ENCODE data around the gene DDB1. TPM values are rescaled to one million over a fixed set of nuclear protein-coding genes. Genes with fewer than 3 reads are reported as not detected.
A peak's percentile ranks its signal among the peaks of the same experiment; 100 is the strongest.

Gene DDB1
- total RNA-seq, 1 donor, result 330 TPM

GRCh38 chr11:61327669-61328071 is 5.2 kb downstream of the DDB1 start:
- Histone ChIP-seq H3K9me3 (ENCODE audit: low read depth, low read length) (no peaks in the 10 kb centered on the region), H3K4me1 (ENCODE audit: insufficient read depth, low read length) (peaks cover 23% of the 10 kb centered on the region), H3K4me3 (ENCODE audit: insufficient read depth, low read length) (no peak overlapping the region), H3K36me3 (ENCODE audit: insufficient read depth, low read length) (peaks cover 68% of the 10 kb centered on the region), H2AFZ (ENCODE audit: low read length) (no peak overlapping the region), H4K20me1 (ENCODE audit: insufficient read depth, low read length) (peaks cover 46% of the 10 kb centered on the region), H3K27me3 (ENCODE audit: insufficient read depth, low read length) (no peaks in the 10 kb centered on the region), H3K27ac (ENCODE audit: low read depth, low read length) (peak overlapping the region; percentile 49), H3K79me2 (ENCODE audit: insufficient read depth, low read length) (peaks cover 84% of the 10 kb centered on the region), H3K4me2 (ENCODE audit: insufficient read depth, low read length) (peak overlapping the region; percentile 19)
- TF ChIP-seq CTCF (IDR thresholded peaks at IDR 0.05; ENCODE audit: extremely low read depth, low read depth, low read length), result no peak
- peak; percentile 71 for DNase-seq (ENCODE audit: insufficient read length, low spot score, missing footprints)

- H2AFZ ChIP-seq (ENCODE audit: low read length), result no peak overlapping the region
- no peak overlapping the region for H3K4me3 ChIP-seq (ENCODE audit: insufficient read depth, low read length)
- H3K27me3 ChIP-seq (ENCODE audit: insufficient read depth, low read length), result no peaks in the 10 kb centered on the region
- peaks cover 87% of the 10 kb centered on the region for H3K36me3 ChIP-seq (ENCODE audit: insufficient read depth, low read length)
- H3K79me2 ChIP-seq (ENCODE audit: insufficient read depth, low read length), result peaks cover 65% of the 10 kb centered on the region
- H3K9me3 ChIP-seq (ENCODE audit: low read depth, low read length), result no peaks in the 10 kb centered on the region
- peak; percentile 15 for DNase-seq (ENCODE audit: insufficient read length, low spot score, missing footprints)
- no peak overlapping the region for H3K4me2 ChIP-seq (ENCODE audit: insufficient read depth, low read length)
- H4K20me1 ChIP-seq (ENCODE audit: insufficient read depth, low read length), result peaks cover 41% of the 10 kb centered on the region
- peaks cover 11% of the 10 kb centered on the region for H3K4me1 ChIP-seq (ENCODE audit: insufficient read depth, low read length)
- no peak overlapping the region for H3K27ac ChIP-seq (ENCODE audit: low read depth, low read length)
- TF ChIP-seq CTCF (IDR thresholded peaks at IDR 0.05; ENCODE audit: extremely low read depth, low read depth, low read length), result no peak
These were observed 7.1 kb downstream of the DDB1 start for GRCh38 chr11:61325649-61326414.

GRCh38 chr11:61315260-61315659 is 17.6 kb downstream of the DDB1 start:
- Histone ChIP-seq H3K4me2 (ENCODE audit: insufficient read depth, low read length) (no peak overlapping the region), H2AFZ (ENCODE audit: low read length) (no peak overlapping the region), H3K27ac (ENCODE audit: low read depth, low read length) (no peak overlapping the region), H3K79me2 (ENCODE audit: insufficient read depth, low read length) (peaks cover 3% of the 10 kb centered on the region), H3K9me3 (ENCODE audit: low read depth, low read length) (no peaks in the 10 kb centered on the region), H3K27me3 (ENCODE audit: insufficient read depth, low read length) (no peaks in the 10 kb centered on the region), H3K4me3 (ENCODE audit: insufficient read depth, low read length) (no peak overlapping the region), H3K36me3 (ENCODE audit: insufficient read depth, low read length) (peaks cover 91% of the 10 kb centered on the region), H3K4me1 (ENCODE audit: insufficient read depth, low read length) (peaks cover 3% of the 10 kb centered on the region), H4K20me1 (ENCODE audit: insufficient read depth, low read length) (peaks cover 18% of the 10 kb centered on the region)
- DNase-seq (ENCODE audit: insufficient read length, low spot score, missing footprints), result no peak
- no peak for TF ChIP-seq CTCF (IDR thresholded peaks at IDR 0.05; ENCODE audit: extremely low read depth, low read depth, low read length)

GRCh38 chr11:61310749-61311148 is 22.2 kb downstream of the DDB1 start:
- peaks cover 50% of the 10 kb centered on the region for H4K20me1 ChIP-seq (ENCODE audit: insufficient read depth, low read length)
- no peak overlapping the region for H3K4me3 ChIP-seq (ENCODE audit: insufficient read depth, low read length)
- peaks cover 3% of the 10 kb centered on the region for H3K4me1 ChIP-seq (ENCODE audit: insufficient read depth, low read length)
- DNase-seq (ENCODE audit: insufficient read length, low spot score, missing footprints), result no peak
- no peak overlapping the region for H3K27ac ChIP-seq (ENCODE audit: low read depth, low read length)
- H2AFZ ChIP-seq (ENCODE audit: low read length), result no peak overlapping the region
- peaks cover 3% of the 10 kb centered on the region for H3K79me2 ChIP-seq (ENCODE audit: insufficient read depth, low read length)
- no peak for TF ChIP-seq CTCF (IDR thresholded peaks at IDR 0.05; ENCODE audit: extremely low read depth, low read depth, low read length)
- no peaks in the 10 kb centered on the region for H3K9me3 ChIP-seq (ENCODE audit: low read depth, low read length)
- peaks cover 98% of the 10 kb centered on the region for H3K36me3 ChIP-seq (ENCODE audit: insufficient read depth, low read length)
- H3K4me2 ChIP-seq (ENCODE audit: insufficient read depth, low read length), result no peak overlapping the region
- no peaks in the 10 kb centered on the region for H3K27me3 ChIP-seq (ENCODE audit: insufficient read depth, low read length)

Measured in osteoblast (primary cell).